NCI-H510A (cell line): Measurements from ENCODE around the gene DGKQ.

Experiments
- DNase-seq: peaks from one replicate; lab custom pipeline; 2025; lab: John Stamatoyannopoulos, UW

The DGKQ gene

DNA sequence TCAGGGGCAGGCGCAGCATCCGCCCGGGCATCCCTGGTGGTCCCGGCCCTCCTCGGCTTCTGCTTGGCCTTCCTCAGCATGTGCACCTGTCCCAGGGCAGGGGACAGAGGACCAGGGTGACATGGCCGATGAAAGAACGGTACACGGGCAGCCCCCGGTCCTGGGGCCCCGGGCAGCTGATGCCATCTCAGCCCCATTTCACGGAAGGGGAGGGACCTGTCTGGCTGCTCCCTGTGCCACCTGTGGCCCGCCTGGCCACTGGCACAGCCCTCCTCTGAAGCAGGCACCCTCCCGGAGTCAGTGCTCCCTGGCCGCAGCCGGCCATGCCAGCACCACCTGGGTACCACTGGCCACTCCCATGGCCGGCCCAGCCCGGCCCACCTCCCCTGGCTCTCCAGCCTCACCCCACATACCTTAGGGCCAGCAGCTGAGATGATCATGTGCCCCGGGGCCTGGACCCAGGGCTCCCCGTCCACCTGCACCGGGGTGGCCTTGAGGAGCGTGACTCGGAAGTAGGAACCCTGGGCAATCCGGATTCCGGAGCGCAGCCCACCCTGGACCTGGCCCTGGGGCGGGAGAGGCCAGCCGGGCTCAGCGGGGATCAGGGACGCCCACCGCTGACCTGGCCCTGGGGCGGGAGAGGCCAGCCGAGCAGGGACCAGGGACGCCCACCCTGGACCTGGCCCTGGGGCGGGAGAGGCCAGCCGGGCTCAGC is 12.6 kb downstream of the DGKQ start:
- DNase-seq = no peak

DNA sequence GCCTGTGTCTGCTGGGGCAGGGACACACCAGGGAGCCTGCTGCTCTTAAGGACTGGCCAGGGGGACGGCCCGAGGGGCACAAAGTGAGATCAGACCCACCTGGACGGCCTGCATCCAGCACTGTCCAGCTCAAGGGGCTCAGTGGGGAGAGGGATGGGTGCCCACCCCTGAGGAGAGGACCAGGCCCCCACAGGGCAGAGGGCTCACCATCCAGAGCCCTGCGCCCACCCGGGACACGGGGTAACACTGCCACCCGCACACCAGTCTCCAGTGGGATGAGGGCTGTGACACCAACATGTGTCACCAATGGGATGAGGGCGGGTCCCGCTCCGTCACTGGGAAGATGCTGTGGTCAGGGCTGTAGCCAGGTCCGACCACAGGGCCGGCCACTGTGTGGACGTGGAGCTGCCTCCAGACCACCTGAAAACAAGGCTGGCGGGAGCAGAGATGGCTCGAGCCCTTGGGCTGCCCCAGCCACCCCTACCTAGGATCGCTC is 13.2 kb downstream of the DGKQ start:
- DNase-seq = no peak

DNA sequence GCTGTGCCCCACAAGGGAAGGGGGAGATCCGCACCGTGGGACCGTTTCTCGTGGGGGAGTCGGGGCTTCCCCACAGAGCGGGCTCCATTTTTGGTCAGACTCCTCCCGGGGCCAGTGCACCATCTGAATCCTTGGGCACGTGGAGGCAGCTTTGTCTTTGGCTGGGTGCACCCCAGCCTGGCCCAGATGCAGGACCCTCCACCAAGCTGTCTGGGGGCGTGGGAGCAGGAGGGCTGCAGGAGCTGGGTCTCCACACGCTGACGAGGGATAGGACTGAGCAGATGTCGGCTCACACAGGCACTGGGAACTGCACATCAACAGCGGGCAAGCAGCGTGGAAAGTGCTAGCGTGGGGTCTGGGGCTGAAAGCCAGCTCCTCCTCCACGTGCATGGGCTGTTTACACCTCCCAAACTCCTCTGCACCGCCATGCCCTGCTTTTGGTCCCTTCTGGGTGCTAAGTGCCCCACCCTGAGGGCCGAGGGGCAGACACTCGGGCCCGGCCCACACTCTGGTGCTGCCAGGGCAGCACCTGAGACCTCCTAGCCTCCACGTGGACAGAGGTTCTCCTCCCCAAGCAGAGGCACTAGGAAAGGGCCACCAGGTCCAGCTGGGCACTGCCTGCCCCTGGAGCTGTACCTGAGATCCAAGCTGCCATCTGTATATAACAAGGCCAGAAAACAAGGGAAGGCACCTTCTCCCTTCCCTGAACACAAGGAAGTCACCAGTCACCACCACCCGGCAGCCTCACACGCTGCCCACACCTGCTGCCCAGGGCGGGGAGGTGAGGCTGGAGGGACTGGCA is 13.8 kb downstream of the DGKQ start:
- no peak for DNase-seq

DNA sequence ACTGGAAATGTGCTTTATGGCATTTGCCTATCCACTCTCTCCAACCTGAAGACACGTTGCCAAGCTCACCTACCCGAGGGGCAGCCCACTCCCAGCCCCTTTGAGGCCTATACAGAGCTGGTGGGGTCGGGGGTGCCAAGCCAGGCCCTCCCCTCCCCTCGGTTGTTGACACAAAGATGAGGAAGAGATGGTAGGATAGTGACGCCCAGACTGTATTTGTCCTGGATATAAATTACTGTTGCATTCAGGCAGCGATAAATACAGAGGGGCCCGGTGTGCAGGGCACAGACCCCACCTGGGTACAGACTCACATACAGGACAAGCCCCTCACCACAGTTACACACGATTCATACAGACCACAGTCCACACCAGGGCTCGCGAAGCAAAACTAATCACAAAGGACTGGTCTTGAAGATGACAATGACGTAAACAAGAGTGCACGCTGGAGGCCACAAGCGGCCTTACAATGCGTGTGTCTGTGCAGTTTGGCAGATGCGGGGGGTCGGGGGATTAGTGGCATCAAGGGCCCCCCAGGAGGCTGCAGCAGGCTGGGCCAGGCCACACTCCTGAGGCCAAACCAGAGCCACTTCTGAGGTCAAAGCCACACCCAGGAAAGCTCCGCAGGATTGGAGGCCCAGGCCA is 14.6 kb downstream of the DGKQ start:
- no peak for DNase-seq

DNA sequence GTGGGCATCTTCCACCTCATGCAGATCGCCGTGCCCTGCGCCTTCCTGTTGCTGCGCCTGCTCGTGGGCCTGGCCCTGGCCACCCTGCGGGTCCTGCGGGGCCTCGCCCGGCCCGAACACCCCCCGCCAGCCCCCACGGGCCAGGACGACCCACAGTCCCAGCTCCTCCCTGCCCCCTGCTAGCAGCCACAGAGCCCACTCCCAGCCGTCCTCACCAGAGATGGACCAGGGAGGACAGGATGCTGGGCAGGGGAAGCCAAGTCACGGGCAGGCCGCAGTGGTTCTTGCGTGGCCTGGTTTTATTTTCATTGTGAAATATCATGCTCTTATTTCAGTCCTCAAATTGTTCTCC is 15.1 kb downstream of the DGKQ start:
- DNase-seq = no peak

DNA sequence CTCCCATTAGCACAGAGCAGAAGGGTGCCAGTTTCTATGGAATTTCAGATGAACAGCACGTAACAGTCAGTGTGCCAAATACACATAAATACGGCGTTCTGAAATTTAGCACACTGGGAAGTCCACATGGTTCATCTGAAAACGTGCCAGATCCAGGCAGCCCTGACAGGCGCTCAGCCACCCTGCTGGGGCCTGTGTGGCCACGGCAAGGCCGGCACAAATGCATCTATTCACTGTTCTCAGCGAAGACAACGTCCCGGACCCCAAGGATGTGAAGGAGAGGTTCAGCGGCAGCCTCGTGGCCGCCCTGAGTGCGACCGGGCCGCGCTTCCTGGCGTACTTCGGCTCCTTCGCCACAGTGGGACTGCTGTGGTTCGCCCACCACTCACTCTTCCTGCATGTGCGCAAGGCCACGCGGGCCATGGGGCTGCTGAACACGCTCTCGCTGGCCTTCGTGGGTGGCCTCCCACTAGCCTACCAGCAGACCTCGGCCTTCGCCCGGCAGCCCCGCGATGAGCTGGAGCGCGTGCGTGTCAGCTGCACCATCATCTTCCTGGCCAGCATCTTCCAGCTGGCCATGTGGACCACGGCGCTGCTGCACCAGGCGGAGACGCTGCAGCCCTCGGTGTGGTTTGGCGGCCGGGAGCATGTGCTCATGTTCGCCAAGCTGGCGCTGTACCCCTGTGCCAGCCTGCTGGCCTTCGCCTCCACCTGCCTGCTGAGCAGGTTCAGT is 15.6 kb downstream of the DGKQ start:
- no peak for DNase-seq

DNA sequence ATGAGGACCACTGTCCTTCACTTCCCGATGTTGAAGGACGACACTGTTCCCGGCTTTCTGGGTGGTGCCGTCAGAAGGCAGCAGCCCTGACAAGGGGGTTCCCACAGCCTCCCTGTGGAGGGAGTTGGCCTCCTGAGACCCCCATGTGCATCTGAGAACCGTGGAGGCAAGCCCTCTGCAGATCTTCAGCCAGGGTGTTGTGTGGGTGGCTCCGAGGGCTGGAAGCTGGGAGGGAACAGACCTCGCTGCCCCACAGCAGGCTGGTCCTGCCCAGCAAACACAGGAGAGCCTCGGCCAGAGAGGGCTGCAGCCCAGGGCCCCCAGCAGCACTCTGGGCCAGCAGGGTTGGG is 16.2 kb downstream of the DGKQ start:
- no peak for DNase-seq

DNA sequence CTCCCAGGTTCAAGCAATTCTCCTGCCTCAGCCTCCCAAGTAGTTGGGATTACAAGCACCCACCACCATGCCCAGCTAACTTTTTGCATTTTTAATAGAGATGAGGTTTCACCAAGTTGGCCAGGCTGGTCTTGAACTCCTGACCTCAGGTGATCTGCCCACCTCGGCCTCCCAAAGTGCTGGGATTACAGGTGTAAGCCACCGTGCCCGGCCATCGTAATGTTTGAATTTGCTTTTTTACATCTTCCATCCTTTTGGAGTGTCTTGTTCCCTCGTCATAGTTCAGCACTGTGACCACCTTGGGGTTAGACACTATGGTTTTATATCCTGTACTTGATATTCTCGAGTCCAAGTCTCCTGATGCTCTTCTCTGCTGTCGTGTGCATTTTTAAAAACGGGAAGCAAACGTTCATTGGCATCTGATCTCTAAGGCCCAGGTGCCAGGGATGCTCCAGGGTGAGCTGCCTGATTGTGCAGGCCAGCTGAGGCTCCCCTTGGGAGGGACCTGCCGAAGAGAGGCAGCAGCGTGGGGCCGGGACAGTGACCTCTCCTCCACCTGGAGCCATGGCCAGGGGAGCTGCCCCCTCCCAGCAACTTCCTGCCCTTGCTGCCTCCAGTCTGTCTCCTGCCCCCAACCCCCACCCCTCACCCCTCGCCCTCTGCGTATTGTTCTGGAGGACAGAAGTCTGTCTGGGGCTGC is 16.7 kb downstream of the DGKQ start:
- no peak for DNase-seq

DNA sequence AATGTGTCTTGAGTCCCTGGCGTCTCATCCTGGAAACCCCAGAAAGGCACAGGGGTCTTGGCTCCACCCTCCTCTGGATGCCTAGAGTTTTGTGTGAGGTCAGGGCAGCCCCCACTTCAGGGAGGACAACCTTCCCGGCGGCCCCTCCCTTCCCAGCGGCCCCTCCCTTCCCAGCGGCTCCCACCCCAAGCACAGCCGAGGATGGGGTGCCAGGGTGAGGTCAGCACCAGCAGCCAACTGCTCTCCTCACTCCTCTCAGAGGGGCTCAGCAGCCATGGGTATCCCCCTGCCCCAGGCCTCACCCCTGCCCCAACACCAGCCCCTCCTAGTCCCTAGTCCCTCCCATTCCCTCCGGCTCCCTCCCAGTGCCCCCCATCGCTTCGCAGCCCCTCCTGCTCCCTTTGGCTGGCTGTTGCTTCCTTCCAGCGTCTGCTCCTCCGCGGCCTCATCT is 17.4 kb downstream of the DGKQ start:
- DNase-seq = no peak

DNA sequence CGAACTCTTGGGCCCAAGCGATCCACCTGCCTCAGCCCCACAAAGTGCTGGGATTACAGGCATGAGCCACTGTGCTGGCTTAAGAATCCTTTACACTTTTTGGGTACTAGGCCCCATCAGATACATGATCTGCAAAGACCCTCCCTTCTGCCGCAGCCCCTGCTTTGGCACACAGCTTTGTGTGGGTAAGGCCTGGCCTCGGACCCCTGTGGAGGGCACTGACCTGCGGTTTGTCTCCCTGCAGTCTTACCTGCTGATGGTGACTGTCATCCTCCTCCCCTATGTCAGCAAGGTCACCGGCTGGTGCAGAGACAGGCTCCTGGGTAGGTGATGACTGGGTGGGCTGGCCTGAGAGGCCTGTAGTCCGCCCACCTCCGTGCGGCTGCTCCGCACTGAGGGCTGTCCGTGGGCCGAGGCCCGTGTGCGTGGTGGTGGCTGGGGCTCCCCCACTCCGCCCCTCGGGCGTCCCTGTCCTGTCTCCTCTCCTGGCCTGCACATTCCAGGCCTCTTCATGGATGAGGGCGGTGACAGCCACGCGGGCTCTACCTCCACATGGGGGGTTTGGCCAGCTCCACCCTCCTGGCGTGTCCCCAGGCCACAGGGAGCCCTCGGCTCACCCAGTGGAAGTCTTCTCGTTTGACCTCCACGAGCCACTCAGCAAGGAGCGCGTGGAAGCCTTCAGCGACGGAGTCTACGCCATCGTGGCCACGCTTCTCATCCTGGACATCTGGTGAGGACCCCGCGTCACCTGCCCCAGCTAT is 18.0 kb downstream of the DGKQ start:
- no peak for DNase-seq

DNA sequence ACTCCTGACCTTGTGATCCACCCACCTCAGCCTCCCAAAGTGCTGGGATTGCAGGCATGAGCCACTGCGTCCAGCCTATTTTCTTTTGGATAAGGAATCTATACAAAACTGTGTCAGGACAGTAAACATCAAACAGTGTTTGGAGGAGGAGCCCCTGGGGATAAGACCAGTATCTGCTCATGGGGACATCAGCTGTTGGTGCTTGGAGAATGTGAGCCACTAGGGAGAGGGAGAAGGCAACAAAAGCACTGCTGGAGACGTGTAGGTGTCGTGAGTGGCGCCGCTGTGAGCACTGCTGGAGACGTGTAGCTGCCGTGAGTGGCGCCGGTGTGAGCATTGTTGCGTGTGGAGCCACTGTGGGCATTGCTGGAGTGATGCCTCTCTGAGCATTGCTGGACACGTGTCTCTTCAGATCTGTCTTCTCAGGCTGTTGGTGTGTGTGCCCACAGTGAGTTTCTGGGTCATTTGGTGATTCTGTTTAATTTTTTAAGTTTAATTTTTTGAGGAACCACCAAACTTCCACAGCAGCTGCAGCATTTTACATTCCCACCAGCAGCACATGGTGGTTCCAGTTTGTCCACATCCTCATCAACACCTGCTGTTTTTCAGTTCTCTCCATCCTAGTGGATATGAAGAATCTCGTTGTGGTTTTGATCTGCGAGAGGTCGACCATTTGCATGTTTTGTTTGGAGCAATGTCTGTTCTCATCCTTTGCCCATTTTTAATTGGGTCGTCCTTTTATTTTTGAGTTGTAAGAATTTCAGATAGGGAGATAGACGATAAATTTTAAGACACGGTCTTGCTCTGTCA is 19.0 kb downstream of the DGKQ start:
- DNase-seq = no peak

DNA sequence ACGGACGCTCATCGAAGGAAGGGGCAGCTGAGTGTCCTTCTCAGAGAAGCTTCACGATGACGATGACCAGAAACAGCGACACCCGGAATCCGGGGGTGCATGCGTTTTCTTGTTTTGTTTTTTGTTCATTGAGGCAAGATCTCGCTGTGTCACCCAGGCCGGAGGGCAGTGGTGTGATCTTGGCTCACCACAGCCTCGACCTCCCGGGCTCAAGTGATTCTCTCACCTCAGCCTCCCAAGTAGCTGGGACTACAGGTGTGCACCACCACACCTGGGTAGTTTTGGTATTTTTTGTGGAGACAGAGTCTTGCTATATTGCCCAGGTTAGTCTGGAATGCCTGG is 19.8 kb downstream of the DGKQ start:
- no peak for DNase-seq

DNA sequence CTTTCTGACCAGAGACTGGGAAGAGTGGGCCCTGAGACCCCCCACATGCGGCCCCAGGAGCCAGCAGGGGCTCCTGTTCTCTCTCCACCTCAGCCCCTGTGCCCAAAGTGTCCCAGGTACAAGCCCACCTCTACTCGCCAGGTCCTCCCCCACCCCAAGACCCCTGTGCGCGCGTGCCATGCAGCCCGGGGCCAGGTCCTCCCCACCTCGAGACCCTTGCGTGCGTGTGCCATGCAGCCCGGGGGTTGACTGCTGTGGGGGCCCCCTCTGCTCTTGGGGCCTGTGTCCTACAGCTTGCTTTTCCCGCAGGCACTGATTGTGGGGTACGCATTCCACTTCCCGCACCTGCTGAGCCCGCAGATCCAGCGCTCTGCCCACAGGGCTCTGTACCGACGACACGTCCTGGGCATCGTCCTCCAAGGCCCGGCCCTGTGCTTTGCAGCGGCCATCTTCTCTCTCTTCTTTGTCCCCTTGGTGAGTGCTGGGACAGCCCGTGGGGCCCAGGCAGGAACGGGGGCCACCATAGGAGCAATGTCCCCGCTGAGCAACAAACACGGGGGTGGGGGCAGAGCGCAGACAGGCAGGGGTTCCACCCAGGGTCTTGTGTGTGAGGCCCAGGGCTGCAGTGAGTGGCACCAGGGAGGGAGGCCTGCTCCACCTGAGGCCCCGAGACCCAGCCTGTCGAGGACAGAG is 20.3 kb downstream of the DGKQ start:
- no peak for DNase-seq

DNA sequence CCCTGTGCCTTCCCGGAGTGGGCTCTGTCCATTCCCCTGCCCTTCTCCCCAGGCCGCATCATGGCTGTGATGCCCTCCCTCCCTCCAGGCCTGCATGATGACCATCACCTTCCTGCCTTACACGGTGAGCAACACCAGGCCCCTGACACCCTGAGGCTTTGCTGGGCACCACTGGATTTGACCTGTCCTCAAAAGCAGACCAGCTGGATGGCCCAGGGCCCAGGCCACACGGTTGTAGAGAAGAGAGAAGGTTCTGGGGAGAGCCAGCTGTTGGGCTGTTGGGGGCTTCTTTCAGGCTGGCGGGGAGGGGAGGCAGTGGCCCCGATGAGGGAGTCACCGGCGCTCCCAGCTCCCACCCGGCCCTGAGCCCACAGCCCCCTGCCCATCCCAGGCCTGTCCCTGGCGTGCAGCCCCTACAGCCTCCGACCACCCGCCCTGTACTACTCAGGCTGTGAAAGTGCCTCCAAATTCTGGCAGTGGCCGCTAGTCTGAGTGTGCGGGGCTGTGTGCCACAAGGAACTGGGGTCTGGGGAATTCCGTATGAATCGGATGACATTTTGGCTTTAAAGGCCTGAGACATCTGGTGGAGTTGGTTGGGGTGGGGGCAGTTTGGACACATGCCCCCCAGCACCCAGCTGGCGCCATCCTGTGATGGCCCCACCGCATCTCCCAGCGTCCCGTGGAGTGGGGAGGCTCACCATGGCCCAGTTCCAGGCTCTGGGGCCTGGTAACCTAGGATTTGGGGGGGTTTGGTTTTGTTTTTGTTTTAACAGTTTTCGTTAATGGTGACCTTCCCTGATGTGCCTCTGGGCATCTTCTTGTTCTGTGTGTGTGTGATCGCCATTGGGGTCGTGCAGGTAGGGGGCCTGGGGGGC is 21.5 kb downstream of the DGKQ start:
- DNase-seq = no peak

DNA sequence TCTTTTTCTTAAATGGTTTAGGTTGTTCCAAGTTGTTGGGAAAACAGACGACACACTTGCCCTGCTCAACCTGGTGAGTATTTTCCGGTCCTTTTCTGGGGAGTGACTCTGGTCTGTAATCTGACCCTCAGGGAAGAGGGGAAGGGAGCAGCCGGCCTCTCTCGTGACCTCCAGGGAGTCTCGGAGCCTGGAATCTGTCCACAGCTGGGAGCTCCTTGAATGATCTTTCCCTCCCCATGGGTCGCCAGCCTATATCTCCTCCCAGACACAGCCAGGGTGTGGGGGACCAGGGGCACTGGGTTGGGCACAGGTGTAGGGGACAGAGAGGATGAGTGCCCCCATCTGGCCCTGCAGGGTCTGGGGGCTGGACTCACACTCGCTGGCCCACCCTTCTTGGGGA is 22.2 kb downstream of the DGKQ start:
- DNase-seq = no peak

DNA sequence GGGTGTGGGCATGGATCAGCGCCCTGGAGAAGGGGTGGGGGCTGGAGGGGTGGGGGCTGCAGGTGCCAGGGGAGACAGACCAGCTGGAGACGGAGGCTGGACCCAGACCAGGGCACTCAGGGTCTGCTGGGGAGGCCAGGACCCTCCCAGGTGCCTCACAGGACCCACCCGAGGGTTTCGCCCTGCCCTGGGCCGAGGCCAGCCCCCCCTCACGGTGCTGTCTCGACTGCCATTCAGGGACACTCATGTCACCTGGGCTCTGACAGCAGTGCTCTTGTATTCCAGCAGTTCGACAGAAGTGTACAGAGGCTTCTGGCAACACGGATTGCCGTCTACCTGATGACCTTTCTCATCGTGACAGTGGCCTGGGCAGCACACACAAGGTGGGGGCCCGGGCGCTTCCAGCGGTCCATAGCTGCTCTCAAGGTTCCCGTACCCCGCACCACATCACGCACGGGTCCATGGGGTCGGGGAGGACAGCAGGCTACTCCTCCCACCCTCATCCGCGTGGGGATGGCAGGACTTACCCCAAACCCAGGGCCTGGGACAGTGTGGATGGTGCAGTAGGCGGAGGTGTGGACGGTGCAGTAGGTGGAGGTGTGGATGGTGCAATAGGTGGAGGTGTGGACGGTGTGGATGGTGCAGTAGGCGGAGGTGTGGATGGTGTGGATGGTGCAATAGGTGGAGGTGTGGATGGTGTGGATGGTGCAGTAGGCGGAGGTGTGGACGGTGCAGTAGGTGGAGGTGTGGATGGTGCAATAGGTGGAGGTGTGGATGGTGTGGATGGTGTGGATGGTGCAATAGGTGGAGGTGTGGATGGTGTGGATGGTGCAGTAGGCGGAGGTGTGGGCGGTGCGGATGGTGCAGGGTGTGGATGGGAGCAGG is 23.0 kb downstream of the DGKQ start:
- DNase-seq = no peak

DNA sequence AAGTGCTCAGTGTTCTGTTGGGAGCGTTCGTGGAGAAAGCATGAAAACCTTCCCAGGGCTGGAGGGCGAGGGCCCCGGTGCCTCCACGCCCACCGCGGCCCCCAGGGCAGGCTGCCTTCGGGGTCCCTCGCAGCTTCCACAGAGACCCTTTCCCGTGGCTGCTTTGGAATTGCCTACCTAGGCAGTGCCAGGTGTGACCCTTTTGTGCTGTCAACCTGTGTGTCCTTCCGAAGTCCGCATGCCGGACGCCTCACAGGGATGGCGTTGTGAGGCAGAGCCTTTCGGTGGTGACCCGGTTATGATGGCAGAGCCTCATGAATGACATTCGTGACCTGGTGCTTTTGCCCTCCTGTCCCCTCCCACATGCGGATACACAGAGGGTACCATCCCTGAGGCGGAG is 23.7 kb downstream of the DGKQ start:
- DNase-seq = no peak

DNA sequence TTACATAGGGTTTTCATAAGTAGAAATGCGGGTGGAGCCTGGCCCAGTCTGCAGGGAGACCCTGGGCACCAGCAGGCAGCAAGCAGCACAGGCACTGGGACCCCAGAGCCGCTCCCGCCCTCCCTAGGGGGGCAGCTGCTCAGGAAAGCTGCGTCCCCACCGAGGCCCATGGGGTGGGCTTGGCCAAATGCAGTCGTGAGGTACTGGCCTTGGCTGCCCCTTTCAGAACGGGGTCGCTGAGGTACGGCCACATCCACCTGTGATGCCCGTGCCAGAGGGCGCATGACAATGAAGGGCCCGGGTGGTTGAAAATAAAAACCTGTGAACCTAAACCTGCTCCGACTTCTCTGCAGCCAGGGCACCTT is 24.5 kb downstream of the DGKQ start:
- no peak for DNase-seq
